HepG2 (cell line): Measurements from ENCODE around the gene GARIN5A. TPM values are rescaled to one million over a fixed set of nuclear protein-coding genes. Genes with fewer than 3 reads are reported as not detected.

ENCODE experiments used
- KDM2A ChIP-seq: sonication (generic); formaldehyde crosslinking; IDR thresholded peaks from 2 replicates; pipeline ENCODE4 v1.4.0; 2020; ENCODE audit warnings: low read depth, missing genetic modification reagents, borderline replicate concordance
- RBM39 ChIP-seq: fragments of 200-400 bp; formaldehyde crosslinking; IDR thresholded peaks from one replicate; pipeline ENCODE4 v1.6.1; 2018; ENCODE audit warnings: antibody characterized with exemption, mild to moderate bottlenecking, low read depth, low read length; ENCODE audit not compliant: poor library complexity, severe bottlenecking
- SALL2 ChIP-seq: sonication (generic); formaldehyde crosslinking; IDR thresholded peaks from 2 replicates; pipeline ENCODE4 v1.8.1; 2023; ENCODE audit warnings: mild to moderate bottlenecking, missing genetic modification reagents, inconsistent platforms
- ZKSCAN5 ChIP-seq: sonication (generic); formaldehyde crosslinking; IDR thresholded peaks from 2 replicates; pipeline ENCODE4 v1.5.1; 2020; ENCODE audit warnings: mild to moderate bottlenecking, missing genetic modification reagents
- ZNF235 ChIP-seq: sonication (generic); formaldehyde crosslinking; IDR thresholded peaks from 2 replicates; pipeline ENCODE4 v1.8.1; 2023; ENCODE audit warnings: mild to moderate bottlenecking, missing genetic modification reagents, borderline replicate concordance
- ZNF326 ChIP-seq: sonication (generic); formaldehyde crosslinking; IDR thresholded peaks from 2 replicates; pipeline ENCODE4 v1.4.0; 2020; ENCODE audit warnings: missing genetic modification reagents, borderline replicate concordance
- ZNF75D ChIP-seq: sonication (generic); formaldehyde crosslinking; IDR thresholded peaks from 2 replicates; pipeline ENCODE4 v1.8.1; 2023; ENCODE audit warnings: missing genetic modification reagents, mild to moderate bottlenecking, borderline replicate concordance
- polyA plus RNA-seq, 8 experiments: library from polyadenylated mRNA; depleted of rRNA in 3 of 8; stranded (reverse) in 7 of 8; unstranded in 1 of 8; fragments of >200 nt; fragmentation: Illumina TruSeq in 4 of 8; extraction: Trizol in 4 of 8; gene quantifications; 2 replicates each; pipeline versions ENCODE4 v1.2.1 to v1.2.3, GENCODE V29; 2011 to 2016; ENCODE audit warnings: low read depth in 4 of 8, missing spikeins in 1 of 8, mixed read lengths in 1 of 8; ENCODE audit not compliant: insufficient read depth in 1 of 8
- total RNA-seq, 5 experiments: library from RNA; depleted of rRNA; stranded (reverse); fragments of >200 nt; fragmentation: Illumina TruSeq; extraction: Trizol; gene quantifications; 2 replicates each; pipeline ENCODE4 v1.2.3, GENCODE V29; 2016; ENCODE audit warnings: low read depth in 1 of 5
- TF ChIP-seq, protein P1 (sequence below): sonication (generic); formaldehyde crosslinking; conservative IDR thresholded peaks from 2 replicates; pipeline ENCODE4 v1.4.0; 2020; ENCODE audit warnings: missing genetic modification reagents
- TF ChIP-seq, protein P2 (sequence below): sonication (generic); formaldehyde crosslinking; IDR thresholded peaks from 2 replicates; pipeline ENCODE4 v1.4.0; 2020; ENCODE audit warnings: mild to moderate bottlenecking, missing genetic modification reagents
- TF ChIP-seq, protein P3 (sequence below): sonication (generic); formaldehyde crosslinking; IDR thresholded peaks from 2 replicates; pipeline ENCODE4 v1.9.0; 2022; ENCODE audit warnings: missing genetic modification reagents, mild to moderate bottlenecking, borderline replicate concordance
- TF ChIP-seq, protein P4 (sequence below): IDR thresholded peaks from 2 replicates; pipeline ENCODE4 v1.6.1; 2016; ENCODE audit warnings: mild to moderate bottlenecking
- TF ChIP-seq, protein P5 (sequence below): sonication (generic); formaldehyde crosslinking; IDR thresholded peaks from 2 replicates; pipeline ENCODE4 v1.4.0; 2020; ENCODE audit warnings: missing genetic modification reagents, mild to moderate bottlenecking, borderline replicate concordance

Gene GARIN5A
- total and polyA plus RNA-seq, 2 of the 13 experiments (the other 11 are each of a cell fraction or from before 2014, with no cell fraction given) = not detected

DNA sequence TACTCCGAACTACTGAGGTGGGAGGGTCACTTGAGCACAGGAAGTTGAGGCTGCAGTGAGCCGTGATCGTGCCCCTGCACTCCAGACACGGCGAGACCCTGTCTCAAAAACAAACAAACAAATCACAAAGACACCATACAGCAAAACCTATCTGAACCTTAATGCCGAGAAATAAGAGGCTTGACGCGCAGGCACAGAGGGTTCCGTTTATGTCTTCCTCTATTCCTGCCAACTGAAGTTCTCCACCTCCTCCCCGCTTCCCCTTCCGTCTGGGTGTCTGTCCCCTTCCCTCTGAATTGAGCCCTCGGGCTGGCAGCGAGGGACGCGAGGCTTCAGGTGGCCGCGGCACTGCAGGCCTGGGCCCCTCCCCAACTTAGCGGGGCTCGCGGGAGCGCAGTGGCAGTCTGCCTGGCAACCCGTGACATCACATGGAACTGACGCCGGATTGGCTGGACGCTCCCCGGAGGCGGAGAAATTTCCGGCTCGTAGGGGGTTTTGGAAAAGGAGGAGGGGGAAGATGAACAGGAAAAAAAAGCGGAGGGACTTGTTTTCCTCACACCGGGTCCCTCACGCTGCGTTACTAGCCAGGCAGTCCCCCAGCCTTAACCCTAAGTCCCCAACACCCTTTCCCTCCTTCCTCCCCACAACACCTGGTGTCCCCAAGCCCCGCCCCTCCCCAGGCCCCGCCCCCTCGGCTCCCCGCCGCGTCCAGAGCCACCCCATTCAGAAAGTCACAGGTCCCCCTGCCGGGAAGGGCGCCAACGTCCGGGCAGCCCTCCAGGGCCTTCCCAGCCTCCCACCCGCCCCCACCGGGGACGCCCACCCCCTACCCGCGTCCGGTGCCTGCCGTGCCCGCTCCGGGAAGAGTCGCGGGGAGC is 45.1 kb downstream of the GARIN5A start (continued):
- TF ChIP-seq, protein P1, sequence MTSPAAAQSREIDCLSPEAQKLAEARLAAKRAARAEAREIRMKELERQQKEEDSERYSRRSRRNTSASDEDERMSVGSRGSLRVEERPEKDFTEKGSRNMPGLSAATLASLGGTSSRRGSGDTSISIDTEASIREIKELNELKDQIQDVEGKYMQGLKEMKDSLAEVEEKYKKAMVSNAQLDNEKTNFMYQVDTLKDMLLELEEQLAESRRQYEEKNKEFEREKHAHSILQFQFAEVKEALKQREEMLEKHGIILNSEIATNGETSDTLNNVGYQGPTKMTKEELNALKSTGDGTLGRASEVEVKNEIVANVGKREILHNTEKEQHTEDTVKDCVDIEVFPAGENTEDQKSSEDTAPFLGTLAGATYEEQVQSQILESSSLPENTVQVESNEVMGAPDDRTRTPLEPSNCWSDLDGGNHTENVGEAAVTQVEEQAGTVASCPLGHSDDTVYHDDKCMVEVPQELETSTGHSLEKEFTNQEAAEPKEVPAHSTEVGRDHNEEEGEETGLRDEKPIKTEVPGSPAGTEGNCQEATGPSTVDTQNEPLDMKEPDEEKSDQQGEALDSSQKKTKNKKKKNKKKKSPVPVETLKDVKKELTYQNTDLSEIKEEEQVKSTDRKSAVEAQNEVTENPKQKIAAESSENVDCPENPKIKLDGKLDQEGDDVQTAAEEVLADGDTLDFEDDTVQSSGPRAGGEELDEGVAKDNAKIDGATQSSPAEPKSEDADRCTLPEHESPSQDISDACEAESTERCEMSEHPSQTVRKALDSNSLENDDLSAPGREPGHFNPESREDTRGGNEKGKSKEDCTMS (CRISPR knock-in tag) = no peak
- TF ChIP-seq ZKSCAN5 (CRISPR knock-in tag) (no peak), ZNF326 (no peak), ZNF235 (no peak), SALL2 (CRISPR knock-in tag) (no peak), ZNF75D (CRISPR knock-in tag) (no peak), RBM39 (no peak), KDM2A (CRISPR knock-in tag) (peak; percentile 63; the same call in 1 of the 2 replicates)
- TF ChIP-seq, protein P2, sequence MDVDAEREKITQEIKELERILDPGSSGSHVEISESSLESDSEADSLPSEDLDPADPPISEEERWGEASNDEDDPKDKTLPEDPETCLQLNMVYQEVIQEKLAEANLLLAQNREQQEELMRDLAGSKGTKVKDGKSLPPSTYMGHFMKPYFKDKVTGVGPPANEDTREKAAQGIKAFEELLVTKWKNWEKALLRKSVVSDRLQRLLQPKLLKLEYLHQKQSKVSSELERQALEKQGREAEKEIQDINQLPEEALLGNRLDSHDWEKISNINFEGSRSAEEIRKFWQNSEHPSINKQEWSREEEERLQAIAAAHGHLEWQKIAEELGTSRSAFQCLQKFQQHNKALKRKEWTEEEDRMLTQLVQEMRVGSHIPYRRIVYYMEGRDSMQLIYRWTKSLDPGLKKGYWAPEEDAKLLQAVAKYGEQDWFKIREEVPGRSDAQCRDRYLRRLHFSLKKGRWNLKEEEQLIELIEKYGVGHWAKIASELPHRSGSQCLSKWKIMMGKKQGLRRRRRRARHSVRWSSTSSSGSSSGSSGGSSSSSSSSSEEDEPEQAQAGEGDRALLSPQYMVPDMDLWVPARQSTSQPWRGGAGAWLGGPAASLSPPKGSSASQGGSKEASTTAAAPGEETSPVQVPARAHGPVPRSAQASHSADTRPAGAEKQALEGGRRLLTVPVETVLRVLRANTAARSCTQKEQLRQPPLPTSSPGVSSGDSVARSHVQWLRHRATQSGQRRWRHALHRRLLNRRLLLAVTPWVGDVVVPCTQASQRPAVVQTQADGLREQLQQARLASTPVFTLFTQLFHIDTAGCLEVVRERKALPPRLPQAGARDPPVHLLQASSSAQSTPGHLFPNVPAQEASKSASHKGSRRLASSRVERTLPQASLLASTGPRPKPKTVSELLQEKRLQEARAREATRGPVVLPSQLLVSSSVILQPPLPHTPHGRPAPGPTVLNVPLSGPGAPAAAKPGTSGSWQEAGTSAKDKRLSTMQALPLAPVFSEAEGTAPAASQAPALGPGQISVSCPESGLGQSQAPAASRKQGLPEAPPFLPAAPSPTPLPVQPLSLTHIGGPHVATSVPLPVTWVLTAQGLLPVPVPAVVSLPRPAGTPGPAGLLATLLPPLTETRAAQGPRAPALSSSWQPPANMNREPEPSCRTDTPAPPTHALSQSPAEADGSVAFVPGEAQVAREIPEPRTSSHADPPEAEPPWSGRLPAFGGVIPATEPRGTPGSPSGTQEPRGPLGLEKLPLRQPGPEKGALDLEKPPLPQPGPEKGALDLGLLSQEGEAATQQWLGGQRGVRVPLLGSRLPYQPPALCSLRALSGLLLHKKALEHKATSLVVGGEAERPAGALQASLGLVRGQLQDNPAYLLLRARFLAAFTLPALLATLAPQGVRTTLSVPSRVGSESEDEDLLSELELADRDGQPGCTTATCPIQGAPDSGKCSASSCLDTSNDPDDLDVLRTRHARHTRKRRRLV (CRISPR knock-in tag) = no peak
- TF ChIP-seq, protein P3, sequence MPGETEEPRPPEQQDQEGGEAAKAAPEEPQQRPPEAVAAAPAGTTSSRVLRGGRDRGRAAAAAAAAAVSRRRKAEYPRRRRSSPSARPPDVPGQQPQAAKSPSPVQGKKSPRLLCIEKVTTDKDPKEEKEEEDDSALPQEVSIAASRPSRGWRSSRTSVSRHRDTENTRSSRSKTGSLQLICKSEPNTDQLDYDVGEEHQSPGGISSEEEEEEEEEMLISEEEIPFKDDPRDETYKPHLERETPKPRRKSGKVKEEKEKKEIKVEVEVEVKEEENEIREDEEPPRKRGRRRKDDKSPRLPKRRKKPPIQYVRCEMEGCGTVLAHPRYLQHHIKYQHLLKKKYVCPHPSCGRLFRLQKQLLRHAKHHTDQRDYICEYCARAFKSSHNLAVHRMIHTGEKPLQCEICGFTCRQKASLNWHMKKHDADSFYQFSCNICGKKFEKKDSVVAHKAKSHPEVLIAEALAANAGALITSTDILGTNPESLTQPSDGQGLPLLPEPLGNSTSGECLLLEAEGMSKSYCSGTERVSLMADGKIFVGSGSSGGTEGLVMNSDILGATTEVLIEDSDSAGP (CRISPR knock-in tag) = peak; percentile 14; the same call in 1 of the 2 replicates
- TF ChIP-seq, protein P4, sequence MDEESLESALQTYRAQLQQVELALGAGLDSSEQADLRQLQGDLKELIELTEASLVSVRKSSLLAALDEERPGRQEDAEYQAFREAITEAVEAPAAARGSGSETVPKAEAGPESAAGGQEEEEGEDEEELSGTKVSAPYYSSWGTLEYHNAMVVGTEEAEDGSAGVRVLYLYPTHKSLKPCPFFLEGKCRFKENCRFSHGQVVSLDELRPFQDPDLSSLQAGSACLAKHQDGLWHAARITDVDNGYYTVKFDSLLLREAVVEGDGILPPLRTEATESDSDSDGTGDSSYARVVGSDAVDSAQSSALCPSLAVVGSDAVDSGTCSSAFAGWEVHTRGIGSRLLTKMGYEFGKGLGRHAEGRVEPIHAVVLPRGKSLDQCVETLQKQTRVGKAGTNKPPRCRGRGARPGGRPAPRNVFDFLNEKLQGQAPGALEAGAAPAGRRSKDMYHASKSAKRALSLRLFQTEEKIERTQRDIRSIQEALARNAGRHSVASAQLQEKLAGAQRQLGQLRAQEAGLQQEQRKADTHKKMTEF (CRISPR knock-in tag) = peak; percentile 30; the same call in 1 of the 2 replicates
- TF ChIP-seq, protein P5, sequence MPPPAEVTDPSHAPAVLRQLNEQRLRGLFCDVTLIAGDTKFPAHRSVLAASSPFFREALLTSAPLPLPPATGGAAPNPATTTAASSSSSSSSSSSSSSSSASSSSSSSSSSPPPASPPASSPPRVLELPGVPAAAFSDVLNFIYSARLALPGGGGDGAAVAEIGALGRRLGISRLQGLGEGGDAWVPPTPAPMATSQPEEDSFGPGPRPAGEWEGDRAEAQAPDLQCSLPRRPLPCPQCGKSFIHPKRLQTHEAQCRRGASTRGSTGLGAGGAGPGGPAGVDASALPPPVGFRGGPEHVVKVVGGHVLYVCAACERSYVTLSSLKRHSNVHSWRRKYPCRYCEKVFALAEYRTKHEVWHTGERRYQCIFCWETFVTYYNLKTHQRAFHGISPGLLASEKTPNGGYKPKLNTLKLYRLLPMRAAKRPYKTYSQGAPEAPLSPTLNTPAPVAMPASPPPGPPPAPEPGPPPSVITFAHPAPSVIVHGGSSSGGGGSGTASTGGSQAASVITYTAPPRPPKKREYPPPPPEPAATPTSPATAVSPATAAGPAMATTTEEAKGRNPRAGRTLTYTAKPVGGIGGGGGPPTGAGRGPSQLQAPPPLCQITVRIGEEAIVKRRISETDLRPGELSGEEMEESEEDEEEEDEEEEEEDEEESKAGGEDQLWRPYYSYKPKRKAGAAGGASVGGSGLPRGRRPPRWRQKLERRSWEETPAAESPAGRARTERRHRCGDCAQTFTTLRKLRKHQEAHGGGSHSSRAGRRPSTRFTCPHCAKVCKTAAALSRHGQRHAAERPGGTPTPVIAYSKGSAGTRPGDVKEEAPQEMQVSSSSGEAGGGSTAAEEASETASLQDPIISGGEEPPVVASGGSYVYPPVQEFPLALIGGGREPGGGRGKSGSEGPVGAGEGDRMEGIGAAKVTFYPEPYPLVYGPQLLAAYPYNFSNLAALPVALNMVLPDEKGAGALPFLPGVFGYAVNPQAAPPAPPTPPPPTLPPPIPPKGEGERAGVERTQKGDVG = no peak
